Stimulated activated CD4-positive, alpha-beta T cell treated with anti-CD3 and anti-CD28 coated beads, Interleukin-4, amount 100 ng/mL, for 1 hour (primary cell): Measurements from ENCODE around the gene GOLGA2.
"Not testable (repeated sequence)": the region's sequence is repeated elsewhere in the genome, so short reads cannot be mapped to it uniquely, and the experiment has no call there.

Experiments used
- DNase-seq: peaks from one replicate; pipeline ENCODE4 v3.0.0-alpha.2; 2020

Gene GOLGA2

GRCh38 chr9:128288273-128289004, 12.6 kb upstream of the GOLGA2 start:
- DNase-seq: no peak

- DNase-seq: no peak
These were observed 10.6 kb upstream of the GOLGA2 start for GRCh38 chr9:128286440-128286839.

GRCh38 chr9:128285033-128285784, 9.4 kb upstream of the GOLGA2 start:
- DNase-seq: no peak

GRCh38 chr9:128282500-128282899, 6.7 kb upstream of the GOLGA2 start:
- DNase-seq: no peak

GRCh38 chr9:128280084-128280622, 4.3 kb upstream of the GOLGA2 start:
- no peak for DNase-seq

- not testable (repeated sequence) for DNase-seq
These were observed 3.6 kb upstream of the GOLGA2 start for GRCh38 chr9:128279088-128280073.

GRCh38 chr9:128276574-128277270, 915 bp upstream of the GOLGA2 start:
- no peak for DNase-seq

- peak; percentile 100 for DNase-seq
These were observed 284 bp upstream of the GOLGA2 start, which contains the start of gene SWI5 for GRCh38 chr9:128276008-128276573. Gene SWI5, plus strand, starts transcription at chr9:128276276.

- DNase-seq: no peak
These were observed 1.6 kb downstream of the GOLGA2 start for GRCh38 chr9:128274245-128274644.

- no peak for DNase-seq
These were observed 4.3 kb downstream of the GOLGA2 start for GRCh38 chr9:128271512-128271911.

- no peak for DNase-seq
These were observed 4.7 kb downstream of the GOLGA2 start for GRCh38 chr9:128271112-128271511.

- no peak for DNase-seq
These were observed 8.8 kb downstream of the GOLGA2 start for GRCh38 chr9:128266868-128267590.

GRCh38 chr9:128265348-128265847, 10.4 kb downstream of the GOLGA2 start:
- no peak for DNase-seq

- DNase-seq: no peak
These were observed 13.1 kb downstream of the GOLGA2 start for GRCh38 chr9:128262687-128263086.

- DNase-seq: no peak
These were observed 15.5 kb downstream of the GOLGA2 start for GRCh38 chr9:128260340-128260739.

- no peak for DNase-seq
These were observed 16.7 kb downstream of the GOLGA2 start for GRCh38 chr9:128259156-128259555.

- DNase-seq: no peak
These were observed 17.5 kb downstream of the GOLGA2 start for GRCh38 chr9:128258326-128258725.

GRCh38 chr9:128257907-128258306, 17.9 kb downstream of the GOLGA2 start:
- no peak for DNase-seq

GRCh38 chr9:128257086-128257825, 18.6 kb downstream of the GOLGA2 start:
- DNase-seq: no peak
